Right lobe of liver (tissue), 6 donors: Measurements from ENCODE around the gene TCF4. TPM values are rescaled to one million over a fixed set of nuclear protein-coding genes. Genes with fewer than 3 reads are reported as not detected.

ENCODE experiments used
- ATAC-seq, 4 donors: fragments of 200-7000 bp; cut with Tn5 transposase; one replicate each; pipeline ENCODE4 v1.9.1; 2020; ENCODE audit warnings: mild to moderate bottlenecking in 4 of 4, moderate library complexity in 4 of 4
- DNase-seq, 3 donors: peaks; one replicate each; pipeline ENCODE4 v3.0.0-alpha.2; 2020
- H3K27ac ChIP-seq, 3 donors: fragments of 200-600 bp; one replicate each; pipeline ENCODE4 v1.8.0; 2022
- H3K27me3 ChIP-seq, 2 donors: fragments of 200-600 bp; one replicate each; pipeline ENCODE4 v1.8.0; 2022
- H3K36me3 ChIP-seq, 4 donors: fragments of 200-600 bp; sonication (generic) in 1 of 4; one replicate each; pipeline versions ENCODE4 v1.5.1 to v1.8.0; 2017 to 2022; ENCODE audit warnings: control low read depth in 1 of 4
- H3K4me1 ChIP-seq, 4 donors: fragments of 200-600 bp; sonication (generic) in 1 of 4; one replicate each; pipeline versions ENCODE4 v1.5.1 to v1.8.0; 2017 to 2022; ENCODE audit warnings: control low read depth in 1 of 4
- H3K4me3 ChIP-seq, 3 donors: fragments of 200-600 bp; one replicate each; pipeline ENCODE4 v1.8.0; 2022
- H3K9me3 ChIP-seq, 4 donors: fragments of 200-600 bp; sonication (generic) in 1 of 4; one replicate each; pipeline versions ENCODE4 v1.5.1 to v1.8.0; 2017 to 2022; ENCODE audit warnings: control low read depth in 1 of 4
- CTCF ChIP-seq, 4 donors: fragments of 200-600 bp in 3 of 4; fragments of 450-650 bp in 1 of 4; IDR thresholded peaks; one replicate each; pipeline versions ENCODE4 v1.5.1 to v1.8.0; 2016 to 2022; ENCODE audit warnings: antibody characterized with exemption in 4 of 4, mild to moderate bottlenecking in 2 of 4
- POLR2A ChIP-seq: fragments of 450-650 bp; IDR thresholded peaks from one replicate; pipeline ENCODE4 v1.6.1; 2017; ENCODE audit warnings: antibody characterized with exemption, mild to moderate bottlenecking
- WGBS: methylation state at CpG from one replicate; pipeline ENCODE4 v1.1.6; 2018; ENCODE audit warnings: low coverage, low lambda C conversion rate; ENCODE audit not compliant: insufficient coverage; ENCODE audit errors: missing lambda C conversion rate; 5-methylcytosine and 5-hydroxymethylcytosine counted together
- intact Hi-C, 2 donors: fragments of 100-400 bp; cut with DNase I; formaldehyde crosslinking; loops; one replicate each; pipeline versions ENCODE4 v1.11.2 to v1.14.1; 2022
- total RNA-seq, 6 experiments: library from RNA; depleted of rRNA in 2 of 6; stranded (reverse); fragments of >200 nt in 2 of 6; fragmentation: NEBNext Ultra II Directional in 3 of 6; extraction: Animal tissue kit (Norgen Biotek cat#: 25700) in 3 of 6; gene quantifications; one replicate each; pipeline versions ENCODE4 v1.1.0 to v1.2.4, GENCODE V29; 2016 to 2023
- donor health status: DM: no; HTN: yes; CAD: no.
- donor health status: DM: no; HTN: no; CAD: no.
- donor health status: DM: no; HTN: no; CAD: no.
- donor health status: DM: no; HTN: yes; CAD: no.
- donor health status: DM: no; HTN: yes; CAD: no.

The TCF4 gene
- total RNA-seq, 6 experiments from 2014 or later: 8.1 to 19.5 (median 10.4) TPM

- intact Hi-C loops: no loop called here
- Histone ChIP-seq H3K9me3 (no peaks in the 10 kb centered on the region), H3K4me1 (no peaks in the 10 kb centered on the region), H3K27me3 (peaks cover 0 to 11% of the 10 kb centered on the region in 2 donors), H3K27ac (peak overlapping the region in 2 of 3 donors; percentile 36 to 72), H3K36me3 (no peaks in the 10 kb centered on the region), H3K4me3 (no peak overlapping the region)
- ATAC-seq: no peak
- 47% methylated on average over 3 of the region's 3 CpGs for WGBS
- TF ChIP-seq CTCF (IDR thresholded peaks at IDR 0.05) (no peak), POLR2A (no peak)
- DNase-seq: no peak
These were observed 269.0 kb downstream of the TCF4 start for GRCh38 chr18:55318951-55319441.

- peaks cover 0 to 11% of the 10 kb centered on the region in 2 donors for H3K27me3 ChIP-seq
- 69% methylated on average over 6 of the region's 6 CpGs for WGBS
- H3K36me3 ChIP-seq: no peaks in the 10 kb centered on the region
- H3K4me1 ChIP-seq: no peaks in the 10 kb centered on the region
- TF ChIP-seq CTCF (IDR thresholded peaks at IDR 0.05) (no peak), POLR2A (no peak)
- ATAC-seq: no peak
- H3K9me3 ChIP-seq: no peaks in the 10 kb centered on the region
- intact Hi-C loops: no loop called here
- no peak for DNase-seq
- no peak overlapping the region for H3K4me3 ChIP-seq
- no peak overlapping the region for H3K27ac ChIP-seq
These were observed 270.1 kb downstream of the TCF4 start for GRCh38 chr18:55317864-55318263.

- TF ChIP-seq CTCF (IDR thresholded peaks at IDR 0.05): no peak
- no peak for TF ChIP-seq POLR2A
- ATAC-seq (no peak), DNase-seq (no peak)
- intact Hi-C loops: no loop called here
- Histone ChIP-seq H3K27ac (no peak overlapping the region), H3K9me3 (no peaks in the 10 kb centered on the region), H3K36me3 (no peaks in the 10 kb centered on the region), H3K27me3 (peaks cover 0 to 11% of the 10 kb centered on the region in 2 donors), H3K4me1 (no peaks in the 10 kb centered on the region), H3K4me3 (no peak overlapping the region)
- WGBS: 43% methylated on average over 1 of the region's 1 CpG
These were observed 270.7 kb downstream of the TCF4 start for GRCh38 chr18:55317324-55317723.

- DNase-seq (no peak), ATAC-seq (no peak)
- no peaks in the 10 kb centered on the region for H3K36me3 ChIP-seq
- TF ChIP-seq CTCF (IDR thresholded peaks at IDR 0.05) (no peak), POLR2A (no peak)
- intact Hi-C loops: no loop called here
- no peak overlapping the region for H3K4me3 ChIP-seq
- H3K9me3 ChIP-seq: no peaks in the 10 kb centered on the region
- no peak overlapping the region for H3K27ac ChIP-seq
- H3K4me1 ChIP-seq: no peaks in the 10 kb centered on the region
- WGBS: 19% methylated on average over 4 of the region's 4 CpGs
- peaks cover 0 to 8% of the 10 kb centered on the region in 2 donors for H3K27me3 ChIP-seq
These were observed 271.4 kb downstream of the TCF4 start for GRCh38 chr18:55316486-55317184.
